ENCODE measurements around the gene SLC35F1. TPM values are rescaled to one million over a fixed set of nuclear protein-coding genes. Genes with fewer than 3 reads are reported as not detected.

Gene SLC35F1
- total RNA-seq, 1 donor from 2014 or later = 22.4 TPM

GRCh38 chr6:118316796-118317384 lies 409.8 kb downstream of the SLC35F1 start:
- H3K4me1 Mint-ChIP-seq (ENCODE audit: low read depth, unreplicated experiment) = peaks cover 5% of the 10 kb centered on the region
- no peaks in the 10 kb centered on the region for H3K27me3 Mint-ChIP-seq (ENCODE audit: unreplicated experiment)
- H3K4me3 Mint-ChIP-seq (ENCODE audit: unreplicated experiment) = no peak overlapping the region
- H3K27ac Mint-ChIP-seq (ENCODE audit: unreplicated experiment) = no peak overlapping the region
- no peaks in the 10 kb centered on the region for H3K36me3 Mint-ChIP-seq (ENCODE audit: unreplicated experiment)
- H3K9me3 Mint-ChIP-seq (ENCODE audit: unreplicated experiment) = no peaks in the 10 kb centered on the region
- no peak for DNase-seq
- TF ChIP-seq CTCF (IDR thresholded peaks at IDR 0.05; ENCODE audit: partially characterized antibody, unreplicated experiment) = no peak

- Mint-ChIP-seq H3K9me3 (ENCODE audit: unreplicated experiment) (no peaks in the 10 kb centered on the region), H3K27me3 (ENCODE audit: unreplicated experiment) (no peaks in the 10 kb centered on the region), H3K27ac (ENCODE audit: unreplicated experiment) (no peak overlapping the region), H3K4me3 (ENCODE audit: unreplicated experiment) (no peak overlapping the region), H3K4me1 (ENCODE audit: low read depth, unreplicated experiment) (peaks cover 5% of the 10 kb centered on the region), H3K36me3 (ENCODE audit: unreplicated experiment) (no peaks in the 10 kb centered on the region)
- DNase-seq = no peak
- TF ChIP-seq CTCF (IDR thresholded peaks at IDR 0.05; ENCODE audit: partially characterized antibody, unreplicated experiment) = no peak
Observed at GRCh38 chr6:118317581-118318563, 410.8 kb downstream of the SLC35F1 start.

- TF ChIP-seq CTCF (IDR thresholded peaks at IDR 0.05; ENCODE audit: partially characterized antibody, unreplicated experiment) = no peak
- DNase-seq = no peak
- Mint-ChIP-seq H3K27ac (ENCODE audit: unreplicated experiment) (no peak overlapping the region), H3K4me3 (ENCODE audit: unreplicated experiment) (no peak overlapping the region), H3K4me1 (ENCODE audit: low read depth, unreplicated experiment) (peaks cover 5% of the 10 kb centered on the region), H3K36me3 (ENCODE audit: unreplicated experiment) (no peaks in the 10 kb centered on the region), H3K9me3 (ENCODE audit: unreplicated experiment) (no peaks in the 10 kb centered on the region), H3K27me3 (ENCODE audit: unreplicated experiment) (no peaks in the 10 kb centered on the region)
Observed at GRCh38 chr6:118318648-118319047, 411.6 kb downstream of the SLC35F1 start.

- DNase-seq = no peak
- H3K27ac Mint-ChIP-seq (ENCODE audit: unreplicated experiment) = no peak overlapping the region
- no peaks in the 10 kb centered on the region for H3K36me3 Mint-ChIP-seq (ENCODE audit: unreplicated experiment)
- H3K27me3 Mint-ChIP-seq (ENCODE audit: unreplicated experiment) = no peaks in the 10 kb centered on the region
- no peaks in the 10 kb centered on the region for H3K9me3 Mint-ChIP-seq (ENCODE audit: unreplicated experiment)
- no peak for TF ChIP-seq CTCF (IDR thresholded peaks at IDR 0.05; ENCODE audit: partially characterized antibody, unreplicated experiment)
- H3K4me3 Mint-ChIP-seq (ENCODE audit: unreplicated experiment) = no peak overlapping the region
- H3K4me1 Mint-ChIP-seq (ENCODE audit: low read depth, unreplicated experiment) = peaks cover 5% of the 10 kb centered on the region
Observed at GRCh38 chr6:118319416-118319815, 412.4 kb downstream of the SLC35F1 start.

Measured in glutamatergic neuron (in vitro differentiated cells).